Muscle layer of colon (tissue), 2 donors: ENCODE data around the gene SDK2.
A peak's percentile ranks its signal among the peaks of the same experiment; 100 is the strongest.
"Not testable (repeated sequence)": the region's sequence is repeated elsewhere in the genome, so short reads cannot be mapped to it uniquely, and the experiment has no call there.

Source experiments
- H3K27ac ChIP-seq: one replicate; pipeline ENCODE4 v1.7.0; 2013; ENCODE audit warnings: low read depth, mild to moderate bottlenecking, low read length, moderate library complexity
- H3K27me3 ChIP-seq, 2 donors: one replicate each; pipeline ENCODE4 v1.7.0; 2013; ENCODE audit warnings: low read length in 2 of 2, mild to moderate bottlenecking in 2 of 2; ENCODE audit not compliant: insufficient read depth in 2 of 2, control insufficient read depth in 1 of 2
- H3K36me3 ChIP-seq: one replicate; pipeline ENCODE4 v1.7.0; 2013; ENCODE audit warnings: mild to moderate bottlenecking, low read length; ENCODE audit not compliant: insufficient read depth
- H3K4me1 ChIP-seq: one replicate; pipeline ENCODE4 v1.7.0; 2013; ENCODE audit warnings: mild to moderate bottlenecking, low read length; ENCODE audit not compliant: insufficient read depth
- H3K4me3 ChIP-seq, 2 donors: one replicate each; pipeline ENCODE4 v1.7.0; 2013; ENCODE audit warnings: low read length in 2 of 2, low read depth in 1 of 2, mild to moderate bottlenecking in 1 of 2, moderate library complexity in 1 of 2
- H3K9ac ChIP-seq: one replicate; pipeline ENCODE4 v1.7.0; 2013; ENCODE audit warnings: low read length
- H3K9me3 ChIP-seq: one replicate; pipeline ENCODE4 v1.7.0; 2013; ENCODE audit warnings: mild to moderate bottlenecking, low read length
- donor health status: abdominal sarcoma.
- donor health status: Adenocarcinoma of cecum.

SDK2 gene

GRCh38 chr17:73308959-73309358 lies 335.3 kb downstream of the SDK2 start:
- H3K9me3 ChIP-seq, H3K36me3 ChIP-seq, H3K27me3 ChIP-seq: not testable (repeated sequence)
- Histone ChIP-seq H3K27ac (peak overlapping the region; percentile 100), H3K9ac (peak overlapping the region; percentile 46), H3K4me3 (peak overlapping the region in 1 of 2 donors; percentile 81), H3K4me1 (peaks cover 63% of the 10 kb centered on the region)

- Histone ChIP-seq H3K27me3 (no peaks in the 10 kb centered on the region), H3K4me1 (peaks cover 70% of the 10 kb centered on the region), H3K4me3 (peak overlapping the region; percentile 7 to 81), H3K9me3 (no peaks in the 10 kb centered on the region), H3K9ac (peak overlapping the region; percentile 46), H3K36me3 (peaks cover 4% of the 10 kb centered on the region), H3K27ac (peak overlapping the region; percentile 100)
Observed at GRCh38 chr17:73308017-73308823, 336.0 kb downstream of the SDK2 start.

GRCh38 chr17:73307130-73307529 lies 337.1 kb downstream of the SDK2 start:
- H3K4me1 ChIP-seq = peaks cover 71% of the 10 kb centered on the region

GRCh38 chr17:73305845-73306836 lies 338.1 kb downstream of the SDK2 start:
- peak overlapping the region; percentile 98 for H3K27ac ChIP-seq
- H3K9ac ChIP-seq = peak overlapping the region; percentile 79
- no peaks in the 10 kb centered on the region for H3K27me3 ChIP-seq
- H3K4me3 ChIP-seq = peak overlapping the region; percentile 71 to 74
- peaks cover 4% of the 10 kb centered on the region for H3K36me3 ChIP-seq
- peaks cover 74% of the 10 kb centered on the region for H3K4me1 ChIP-seq
- no peaks in the 10 kb centered on the region for H3K9me3 ChIP-seq

More at GRCh38 chr17:73307130-73307529, 337.1 kb downstream of the SDK2 start:
- peak overlapping the region; percentile 10 for H3K9ac ChIP-seq
- no peaks in the 10 kb centered on the region for H3K9me3 ChIP-seq
- peaks cover 4% of the 10 kb centered on the region for H3K36me3 ChIP-seq
- no peaks in the 10 kb centered on the region for H3K27me3 ChIP-seq
- H3K4me3 ChIP-seq = no peak overlapping the region
- H3K27ac ChIP-seq = peak overlapping the region; percentile 98

GRCh38 chr17:73304971-73305812 lies 339.1 kb downstream of the SDK2 start:
- peak overlapping the region; percentile 71 to 74 for H3K4me3 ChIP-seq
- H3K4me1 ChIP-seq = peaks cover 80% of the 10 kb centered on the region
- peak overlapping the region; percentile 98 for H3K27ac ChIP-seq
- H3K27me3 ChIP-seq = no peaks in the 10 kb centered on the region
- H3K36me3 ChIP-seq = peaks cover 4% of the 10 kb centered on the region
- peak overlapping the region; percentile 79 for H3K9ac ChIP-seq
- no peaks in the 10 kb centered on the region for H3K9me3 ChIP-seq

- Histone ChIP-seq H3K36me3 (peaks cover 10% of the 10 kb centered on the region), H3K4me1 (peaks cover 80% of the 10 kb centered on the region), H3K27me3 (no peaks in the 10 kb centered on the region), H3K27ac (peak overlapping the region; percentile 98), H3K4me3 (peak overlapping the region; percentile 71 to 74), H3K9me3 (no peaks in the 10 kb centered on the region), H3K9ac (peak overlapping the region; percentile 79)
Observed at GRCh38 chr17:73304438-73304837, 339.8 kb downstream of the SDK2 start.

GRCh38 chr17:73302189-73302588 lies 342.1 kb downstream of the SDK2 start:
- Histone ChIP-seq H3K4me3 (no peak overlapping the region), H3K27me3 (no peaks in the 10 kb centered on the region), H3K9ac (no peak overlapping the region), H3K4me1 (peaks cover 72% of the 10 kb centered on the region), H3K36me3 (peaks cover 10% of the 10 kb centered on the region), H3K27ac (no peak overlapping the region), H3K9me3 (no peaks in the 10 kb centered on the region)

- no peaks in the 10 kb centered on the region for H3K9me3 ChIP-seq
- no peak overlapping the region for H3K4me3 ChIP-seq
- peaks cover 6% of the 10 kb centered on the region for H3K36me3 ChIP-seq
- H3K9ac ChIP-seq = no peak overlapping the region
- H3K27me3 ChIP-seq = no peaks in the 10 kb centered on the region
- H3K27ac ChIP-seq = no peak overlapping the region
- H3K4me1 ChIP-seq = peaks cover 64% of the 10 kb centered on the region
Observed at GRCh38 chr17:73301369-73301768, 342.9 kb downstream of the SDK2 start.

- peaks cover 54% of the 10 kb centered on the region for H3K4me1 ChIP-seq
- no peak overlapping the region for H3K9ac ChIP-seq
- peak overlapping the region; percentile 36 for H3K27ac ChIP-seq
- H3K9me3 ChIP-seq = no peaks in the 10 kb centered on the region
- H3K4me3 ChIP-seq = no peak overlapping the region
- H3K27me3 ChIP-seq = no peaks in the 10 kb centered on the region
- peaks cover 6% of the 10 kb centered on the region for H3K36me3 ChIP-seq
Observed at GRCh38 chr17:73300392-73300791, 343.9 kb downstream of the SDK2 start.

GRCh38 chr17:73297934-73298861 lies 346.0 kb downstream of the SDK2 start:
- H3K9me3 ChIP-seq = no peaks in the 10 kb centered on the region
- peak overlapping the region in 1 of 2 donors; percentile 10 for H3K4me3 ChIP-seq
- peaks cover 55% of the 10 kb centered on the region for H3K4me1 ChIP-seq
- H3K36me3 ChIP-seq = peaks cover 6% of the 10 kb centered on the region
- H3K27ac ChIP-seq = peak overlapping the region; percentile 78
- no peak overlapping the region for H3K9ac ChIP-seq
- no peaks in the 10 kb centered on the region for H3K27me3 ChIP-seq
